Tibial nerve (tissue), 3 donors: ENCODE data around the gene USP5.

ENCODE experiments used
- POLR2A ChIP-seq, 2 donors: fragments of 450-650 bp; IDR thresholded peaks; one replicate each; pipeline ENCODE4 v1.6.1; 2017; ENCODE audit warnings: antibody characterized with exemption in 2 of 2, mild to moderate bottlenecking in 2 of 2, moderate library complexity in 2 of 2
- TF ChIP-seq, protein P1 (sequence below), 5 experiments: fragments of 200-600 bp in 3 of 5; fragments of 450-650 bp in 2 of 5; sonication (generic) in 3 of 5; IDR thresholded peaks; one replicate each; pipeline ENCODE4 v1.5.1; 2016 to 2019; ENCODE audit warnings: antibody characterized with exemption in 5 of 5, mild to moderate bottlenecking in 3 of 5, moderate library complexity in 2 of 5

DNA sequence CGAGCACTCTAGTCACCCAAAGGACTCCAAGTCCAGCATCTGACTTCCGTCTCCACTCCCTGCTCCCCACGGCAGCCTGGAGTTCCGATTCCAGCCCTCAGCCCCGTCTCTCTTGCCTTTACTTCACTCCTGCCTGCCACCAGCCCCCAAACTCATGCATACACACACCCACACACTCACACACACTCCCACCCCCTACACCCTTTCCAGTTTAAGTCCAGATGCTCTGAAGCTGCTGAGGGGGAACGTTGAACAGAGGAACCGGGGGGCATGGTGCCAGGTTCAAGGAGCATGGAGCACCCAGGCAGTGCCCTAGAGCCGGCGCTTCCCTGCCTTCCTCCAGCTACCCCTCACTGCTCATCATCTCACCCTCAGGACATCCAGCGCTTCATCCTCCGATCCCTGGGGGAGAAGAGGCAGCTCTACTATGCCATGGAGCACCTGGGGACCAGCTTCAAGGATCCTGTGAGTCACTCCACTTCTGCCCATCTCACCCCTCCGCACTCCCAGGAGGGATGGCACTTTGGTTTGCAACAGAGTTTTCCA lies 20.4 kb upstream of the USP5 start:
- TF ChIP-seq, protein P1, sequence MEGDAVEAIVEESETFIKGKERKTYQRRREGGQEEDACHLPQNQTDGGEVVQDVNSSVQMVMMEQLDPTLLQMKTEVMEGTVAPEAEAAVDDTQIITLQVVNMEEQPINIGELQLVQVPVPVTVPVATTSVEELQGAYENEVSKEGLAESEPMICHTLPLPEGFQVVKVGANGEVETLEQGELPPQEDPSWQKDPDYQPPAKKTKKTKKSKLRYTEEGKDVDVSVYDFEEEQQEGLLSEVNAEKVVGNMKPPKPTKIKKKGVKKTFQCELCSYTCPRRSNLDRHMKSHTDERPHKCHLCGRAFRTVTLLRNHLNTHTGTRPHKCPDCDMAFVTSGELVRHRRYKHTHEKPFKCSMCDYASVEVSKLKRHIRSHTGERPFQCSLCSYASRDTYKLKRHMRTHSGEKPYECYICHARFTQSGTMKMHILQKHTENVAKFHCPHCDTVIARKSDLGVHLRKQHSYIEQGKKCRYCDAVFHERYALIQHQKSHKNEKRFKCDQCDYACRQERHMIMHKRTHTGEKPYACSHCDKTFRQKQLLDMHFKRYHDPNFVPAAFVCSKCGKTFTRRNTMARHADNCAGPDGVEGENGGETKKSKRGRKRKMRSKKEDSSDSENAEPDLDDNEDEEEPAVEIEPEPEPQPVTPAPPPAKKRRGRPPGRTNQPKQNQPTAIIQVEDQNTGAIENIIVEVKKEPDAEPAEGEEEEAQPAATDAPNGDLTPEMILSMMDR (IDR thresholded peaks at IDR 0.05) = no peak
- TF ChIP-seq POLR2A (IDR thresholded peaks at IDR 0.05) = no peak
